ENCODE results near the gene HEPHL1.

Gene HEPHL1

GRCh38 chr11:94091091-94091490, 69.9 kb downstream of the HEPHL1 start:
- TF ChIP-seq, protein P1, sequence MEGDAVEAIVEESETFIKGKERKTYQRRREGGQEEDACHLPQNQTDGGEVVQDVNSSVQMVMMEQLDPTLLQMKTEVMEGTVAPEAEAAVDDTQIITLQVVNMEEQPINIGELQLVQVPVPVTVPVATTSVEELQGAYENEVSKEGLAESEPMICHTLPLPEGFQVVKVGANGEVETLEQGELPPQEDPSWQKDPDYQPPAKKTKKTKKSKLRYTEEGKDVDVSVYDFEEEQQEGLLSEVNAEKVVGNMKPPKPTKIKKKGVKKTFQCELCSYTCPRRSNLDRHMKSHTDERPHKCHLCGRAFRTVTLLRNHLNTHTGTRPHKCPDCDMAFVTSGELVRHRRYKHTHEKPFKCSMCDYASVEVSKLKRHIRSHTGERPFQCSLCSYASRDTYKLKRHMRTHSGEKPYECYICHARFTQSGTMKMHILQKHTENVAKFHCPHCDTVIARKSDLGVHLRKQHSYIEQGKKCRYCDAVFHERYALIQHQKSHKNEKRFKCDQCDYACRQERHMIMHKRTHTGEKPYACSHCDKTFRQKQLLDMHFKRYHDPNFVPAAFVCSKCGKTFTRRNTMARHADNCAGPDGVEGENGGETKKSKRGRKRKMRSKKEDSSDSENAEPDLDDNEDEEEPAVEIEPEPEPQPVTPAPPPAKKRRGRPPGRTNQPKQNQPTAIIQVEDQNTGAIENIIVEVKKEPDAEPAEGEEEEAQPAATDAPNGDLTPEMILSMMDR (IDR thresholded peaks at IDR 0.05): no peak

- TF ChIP-seq, protein P1 (IDR thresholded peaks at IDR 0.05): no peak
These were observed 79.1 kb downstream of the HEPHL1 start for GRCh38 chr11:94100253-94100652.

DNA sequence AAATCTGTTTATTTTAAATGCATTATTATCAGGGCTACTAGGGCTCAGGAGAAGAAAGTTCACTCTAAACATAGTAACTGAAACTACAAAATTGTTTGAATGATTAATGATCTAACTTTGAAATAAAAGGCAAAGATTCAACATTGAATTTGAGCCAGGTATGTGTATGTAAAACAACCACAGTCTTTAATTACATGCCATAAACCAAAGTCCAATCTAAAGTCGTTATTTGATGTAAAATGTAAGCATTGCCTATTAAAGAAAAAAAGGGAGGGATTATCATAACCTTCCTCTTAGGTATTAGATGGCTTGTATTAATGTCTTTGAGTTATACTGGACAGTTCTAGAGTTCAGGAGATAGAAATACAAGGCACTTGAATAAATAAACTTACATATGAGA, 82.3 kb downstream of the HEPHL1 start:
- TF ChIP-seq, protein P1 (IDR thresholded peaks at IDR 0.05): no peak

- TF ChIP-seq, protein P1 (IDR thresholded peaks at IDR 0.05): no peak
These were observed 83.6 kb downstream of the HEPHL1 start for GRCh38 chr11:94104734-94105133.

DNA sequence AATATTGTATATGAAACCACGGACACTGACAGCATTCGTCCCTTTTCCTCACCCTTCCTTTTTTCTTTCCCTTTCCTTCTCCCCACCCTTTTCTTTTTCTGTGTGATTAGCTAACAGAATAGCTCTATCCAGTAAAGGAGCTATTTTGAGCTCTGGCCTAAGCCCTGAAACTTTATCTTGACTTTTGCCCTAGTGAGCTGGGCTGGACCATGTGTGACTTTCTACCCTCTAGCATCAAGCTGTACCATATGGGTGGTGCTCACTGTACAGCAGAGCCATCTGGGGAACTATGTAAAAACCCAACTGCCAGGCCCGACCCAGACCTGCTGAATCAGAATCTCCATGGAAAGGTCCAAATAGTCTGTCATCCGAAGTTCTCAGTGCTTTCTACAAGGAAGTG, 85.6 kb downstream of the HEPHL1 start:
- TF ChIP-seq, protein P1 (IDR thresholded peaks at IDR 0.05): no peak

GRCh38 chr11:94107363-94107762, 86.2 kb downstream of the HEPHL1 start:
- TF ChIP-seq, protein P1 (IDR thresholded peaks at IDR 0.05): peak; percentile 23; the same call in 1 of the 2 replicates

DNA sequence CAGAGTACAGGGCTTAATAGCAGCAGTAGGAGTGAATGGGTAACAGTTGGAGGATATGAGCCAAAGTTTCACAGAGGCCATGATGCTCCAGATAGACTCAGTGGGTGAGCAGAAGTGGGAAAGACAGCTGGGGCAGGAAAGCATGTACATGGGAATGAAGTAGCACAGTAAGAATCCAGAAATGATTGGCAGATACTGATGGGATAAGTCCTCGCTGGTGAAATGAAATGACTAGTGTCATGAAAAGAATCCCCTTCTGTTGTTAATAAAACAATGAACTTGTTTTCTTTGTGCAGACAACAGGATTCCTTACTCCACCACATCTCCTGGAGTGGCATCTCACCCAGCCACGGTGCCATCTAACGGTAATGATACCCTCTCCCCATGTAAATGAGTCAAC, 90.1 kb downstream of the HEPHL1 start:
- TF ChIP-seq, protein P1 (IDR thresholded peaks at IDR 0.05): no peak

- TF ChIP-seq, protein P1 (IDR thresholded peaks at IDR 0.05): no peak
These were observed 90.5 kb downstream of the HEPHL1 start for GRCh38 chr11:94111660-94112059.

All from LNCAP (cell line).